NCI-H510A (cell line): ENCODE results near the gene PTPRA.

Experiments used
- DNase-seq: peaks from one replicate; lab custom pipeline; 2025; lab: John Stamatoyannopoulos, UW

Gene PTPRA

GRCh38 chr20:3077618-3078134 lies 204.4 kb downstream of the PTPRA start:
- DNase-seq, result no peak

- DNase-seq, result no peak
These were observed 207.7 kb downstream of the PTPRA start for GRCh38 chr20:3080939-3081388.

- no peak for DNase-seq
These were observed 208.4 kb downstream of the PTPRA start for GRCh38 chr20:3081641-3082040.

- DNase-seq, result no peak
These were observed 209.1 kb downstream of the PTPRA start for GRCh38 chr20:3082306-3082951.

GRCh38 chr20:3082955-3083952 lies 210.0 kb downstream of the PTPRA start:
- DNase-seq, result no peak

- no peak for DNase-seq
These were observed 211.2 kb downstream of the PTPRA start, which contains the start of gene AVP for GRCh38 chr20:3084283-3084985. TSS of gene AVP (minus strand) at chr20:3084724. CDS start at chr20:3084674, 50 bp downstream.

GRCh38 chr20:3084986-3085360 lies 211.7 kb downstream of the PTPRA start:
- DNase-seq, result no peak

GRCh38 chr20:3085571-3086072 lies 212.3 kb downstream of the PTPRA start:
- DNase-seq, result no peak

GRCh38 chr20:3088031-3088430 lies 214.8 kb downstream of the PTPRA start:
- no peak for DNase-seq
